Islet of Langerhans (tissue), 1 donor: ENCODE measurements around the gene CA11.
A peak's percentile ranks its signal among the peaks of the same experiment; 100 is the strongest.
"Not testable (repeated sequence)": the region's sequence is repeated elsewhere in the genome, so short reads cannot be mapped to it uniquely, and the experiment has no call there.

Experiments
- FAIRE-seq: peaks from one replicate; lab custom pipeline; 2011; peaks lifted over from hg19 to GRCh38; lab: Jason Lieb, UNC

Gene CA11

DNA sequence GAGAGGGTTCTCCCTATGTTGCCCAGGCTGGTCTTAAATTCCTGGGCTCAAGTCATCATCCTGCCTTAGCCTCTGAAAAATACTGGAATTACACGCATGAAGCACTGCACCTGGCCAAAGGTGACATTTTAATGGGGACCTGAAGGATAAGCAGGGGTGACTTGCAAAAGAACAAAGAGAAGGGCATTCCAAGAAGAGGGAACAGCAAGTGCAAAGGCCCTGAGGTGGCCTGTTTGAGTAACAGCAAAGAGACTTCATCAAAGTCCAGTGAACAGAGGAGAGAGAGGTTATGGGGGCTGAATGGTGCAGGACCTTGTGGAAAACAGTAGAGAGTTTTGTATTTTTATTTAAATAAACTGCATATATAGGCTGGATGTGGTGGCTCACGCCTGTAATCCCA lies 4.1 kb downstream of the CA11 start:
- no peak for FAIRE-seq

DNA sequence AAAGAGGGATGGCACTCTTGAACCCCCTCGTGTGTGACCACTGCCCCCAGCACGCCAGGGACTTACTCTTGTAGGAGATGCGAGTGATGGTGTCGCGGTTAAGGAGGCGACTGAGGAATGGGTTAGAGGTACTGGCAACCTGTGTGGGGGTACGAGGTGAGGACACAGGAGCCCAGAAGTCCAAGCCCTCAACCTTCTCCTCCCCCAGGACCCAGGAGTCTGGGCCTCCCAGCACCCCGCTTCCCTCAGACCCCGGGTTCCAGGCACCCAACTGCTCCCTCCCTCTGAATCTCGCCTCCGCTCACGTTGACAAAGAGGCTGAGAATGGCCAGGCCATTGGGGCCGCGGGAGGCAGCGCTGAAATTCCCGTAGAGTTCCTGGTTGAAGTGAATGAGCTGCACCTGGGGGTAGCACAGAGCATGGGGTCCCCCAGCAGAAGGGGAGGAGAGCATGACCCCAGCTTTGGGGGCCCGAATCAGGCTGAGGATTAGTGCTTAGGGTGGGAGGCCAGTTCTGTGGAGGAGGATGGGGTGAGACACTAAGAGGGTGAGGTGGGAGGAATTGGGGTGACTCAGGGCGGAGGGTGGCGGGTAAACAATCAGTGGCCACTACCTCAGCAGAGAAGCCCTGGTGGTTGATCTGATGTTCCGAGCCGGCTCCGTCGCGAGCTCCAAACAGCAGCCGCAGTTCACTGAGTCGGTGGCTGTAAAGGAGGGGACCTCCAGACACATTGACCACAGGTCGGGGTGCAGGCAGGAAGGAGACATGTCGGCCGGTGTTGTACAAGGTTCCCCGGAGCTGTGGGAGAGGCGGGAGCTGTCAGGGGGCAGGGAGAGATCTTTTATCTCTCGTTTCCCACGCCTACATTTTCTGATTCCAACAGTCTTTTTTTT lies 6.3 kb downstream of the CA11 start:
- no peak for FAIRE-seq

DNA sequence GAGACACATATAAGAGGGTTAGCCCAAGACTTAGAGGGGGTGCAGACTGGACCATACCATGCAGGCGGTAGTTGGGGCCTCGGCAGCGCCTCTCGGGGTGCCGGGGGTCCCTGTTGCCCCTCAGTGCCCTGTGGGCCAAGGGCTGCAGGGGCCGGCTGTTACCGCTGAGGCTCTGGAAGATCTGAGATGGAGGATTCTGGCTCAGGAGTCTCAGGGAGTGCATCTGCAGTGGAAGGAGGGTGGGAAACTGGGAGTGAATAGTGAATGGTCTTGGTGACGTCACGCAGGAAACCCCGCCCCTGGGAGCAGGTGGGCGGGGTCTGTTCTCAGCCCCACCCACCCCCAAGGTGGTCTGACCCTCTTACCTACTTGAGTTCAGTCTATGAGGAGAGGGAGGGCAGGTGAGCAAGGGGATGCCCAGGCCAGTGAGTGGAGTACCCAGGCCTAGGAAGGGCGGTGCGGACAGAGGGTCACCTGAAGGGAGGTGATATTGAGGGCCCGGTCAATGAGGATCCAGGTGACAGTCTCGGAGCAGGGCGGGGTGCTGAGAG lies 7.1 kb downstream of the CA11 start:
- FAIRE-seq, result no peak

DNA sequence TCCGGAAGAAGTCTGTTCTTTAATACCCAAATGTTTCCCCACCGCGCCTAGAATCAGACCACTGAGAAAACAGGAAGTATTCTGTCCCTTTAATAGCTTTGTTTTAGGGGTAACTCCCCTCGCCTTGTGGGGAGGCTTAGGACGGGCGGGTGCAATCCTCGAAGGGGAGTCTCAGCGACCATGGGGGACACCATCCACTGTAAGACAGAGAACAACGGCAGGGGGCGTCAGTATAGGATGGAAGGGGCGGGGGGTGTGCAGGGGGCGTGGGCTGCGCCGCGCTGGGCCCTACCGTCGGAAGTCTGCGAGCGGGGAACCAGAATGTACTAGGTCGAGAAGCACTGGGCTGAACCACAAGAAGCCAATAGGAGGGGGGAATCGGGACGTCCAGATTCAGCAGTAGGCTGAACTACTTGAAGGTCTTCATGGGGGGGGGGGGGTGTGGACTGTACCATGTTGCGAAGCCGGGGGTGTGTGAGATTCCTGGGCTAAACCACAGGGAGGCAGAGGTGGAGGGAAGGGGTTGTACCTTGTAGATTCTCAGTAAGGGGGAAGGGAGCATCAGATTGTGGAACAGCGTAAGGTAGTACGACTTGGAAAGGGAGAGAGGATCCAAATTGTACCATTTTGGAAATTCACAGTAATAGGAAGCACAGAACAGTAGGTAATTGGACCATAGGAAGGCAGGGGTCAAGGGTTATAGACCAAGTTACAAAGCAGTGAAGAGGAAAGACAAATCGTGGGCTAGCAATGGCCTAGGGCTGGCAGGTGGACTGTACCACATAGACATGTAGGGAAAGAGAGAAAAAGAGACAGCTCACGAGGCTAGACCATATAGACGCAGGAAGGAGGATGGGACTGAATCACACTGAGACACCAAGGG lies 7.8 kb downstream of the CA11 start:
- FAIRE-seq, result no peak

DNA sequence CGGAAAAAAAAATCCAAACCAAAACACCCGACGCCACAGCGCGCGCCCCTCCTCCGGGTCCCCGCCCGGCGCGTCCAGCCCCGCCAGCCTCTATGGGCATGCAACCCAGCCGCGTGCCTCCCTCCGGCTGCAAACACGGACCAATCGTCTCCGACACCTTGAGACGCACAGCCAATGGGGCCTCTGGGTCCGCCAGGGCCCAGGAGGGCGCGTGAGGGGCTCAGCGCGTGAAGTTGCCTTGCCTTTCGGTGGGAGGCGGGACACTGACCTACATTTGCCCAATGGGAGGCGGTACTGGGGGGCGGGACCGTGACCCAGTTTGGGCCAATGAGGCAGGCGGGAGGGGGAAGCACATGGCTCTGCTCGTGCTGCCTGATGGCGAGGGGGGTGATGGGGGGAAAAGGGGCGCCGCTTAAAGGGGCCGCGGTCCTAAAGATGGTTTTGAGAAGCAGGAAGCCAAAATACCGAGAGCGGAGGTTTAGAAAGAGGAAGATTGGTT lies 8.5 kb downstream of the CA11 start:
- FAIRE-seq, result no peak

DNA sequence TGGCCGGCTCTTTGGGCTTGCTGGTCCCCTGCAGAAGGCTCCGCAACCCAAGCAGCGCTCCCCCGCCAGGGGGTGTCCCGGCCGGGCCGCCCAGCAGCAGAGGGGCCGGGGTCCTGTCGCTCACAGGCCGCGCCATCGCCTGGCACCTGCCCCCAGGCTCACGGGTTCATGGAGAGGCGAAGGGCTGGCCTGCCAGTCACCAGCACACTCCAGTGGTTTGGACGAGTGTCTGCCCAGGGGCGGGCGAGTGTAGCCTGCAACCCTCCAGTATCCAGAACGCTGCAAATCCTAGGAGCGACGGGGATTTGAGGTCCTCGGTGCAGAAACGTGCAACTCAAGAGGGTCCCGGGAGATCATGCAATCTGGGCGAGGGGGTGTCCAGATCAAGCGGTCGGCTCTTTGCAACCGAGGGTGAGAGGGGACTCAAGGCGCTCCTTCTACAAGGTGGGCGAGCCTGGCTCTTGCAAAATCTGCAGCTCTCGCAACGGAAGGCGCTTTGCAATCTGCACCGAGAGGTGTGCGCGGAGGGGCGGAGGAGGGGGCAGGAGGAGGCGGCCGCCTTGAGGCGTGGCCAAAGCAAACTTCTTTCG lies 9.0 kb downstream of the CA11 start, which contains the start of gene DBP:
TSS of gene DBP (minus strand) at position 521 of the 590 bp plus-strand sequence. CDS start at position 136, 385 bp downstream.
- FAIRE-seq, result no peak

DNA sequence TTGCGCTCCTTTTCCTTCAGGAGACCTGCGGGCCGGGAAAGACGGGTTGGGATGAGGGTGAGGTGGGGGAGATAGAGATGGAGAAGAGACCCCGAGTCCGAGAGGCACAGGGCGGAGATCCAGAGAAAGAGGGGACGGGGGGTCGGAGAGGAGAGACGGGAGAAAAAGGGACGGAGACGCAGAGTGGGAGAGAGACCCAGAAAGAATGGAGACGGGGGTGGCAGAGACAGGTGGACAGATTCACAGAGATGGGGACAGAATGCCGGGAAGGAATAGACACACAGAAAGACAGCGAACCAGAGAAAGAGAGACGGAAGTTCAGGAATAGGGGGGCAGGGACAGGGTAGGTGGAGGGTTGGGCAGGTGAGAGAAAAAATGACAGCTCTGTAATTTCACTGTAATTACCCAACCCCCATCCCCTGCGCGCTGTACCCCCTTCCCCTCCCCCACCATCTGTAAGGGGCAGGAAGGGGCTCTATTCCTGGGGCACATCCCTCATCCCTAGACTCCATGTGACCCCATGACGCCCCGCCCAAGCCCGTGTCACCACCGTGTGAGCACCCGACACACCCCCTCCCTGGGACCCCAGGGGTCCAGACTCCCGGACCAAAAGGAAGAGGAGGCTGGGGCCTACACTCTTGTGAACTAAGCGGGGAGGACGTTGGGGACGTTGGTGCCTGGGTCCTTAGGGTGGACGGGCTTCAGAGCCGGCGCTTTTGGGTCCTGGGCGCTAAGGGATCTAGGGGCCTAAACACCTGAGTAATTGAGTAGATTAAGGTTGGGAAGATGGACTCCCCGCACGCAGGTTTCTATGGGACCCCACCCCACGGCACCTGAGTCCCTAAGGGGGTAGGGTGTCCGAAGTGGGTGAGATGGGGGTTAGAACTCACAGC lies 9.8 kb downstream of the CA11 start:
- FAIRE-seq, result no peak

DNA sequence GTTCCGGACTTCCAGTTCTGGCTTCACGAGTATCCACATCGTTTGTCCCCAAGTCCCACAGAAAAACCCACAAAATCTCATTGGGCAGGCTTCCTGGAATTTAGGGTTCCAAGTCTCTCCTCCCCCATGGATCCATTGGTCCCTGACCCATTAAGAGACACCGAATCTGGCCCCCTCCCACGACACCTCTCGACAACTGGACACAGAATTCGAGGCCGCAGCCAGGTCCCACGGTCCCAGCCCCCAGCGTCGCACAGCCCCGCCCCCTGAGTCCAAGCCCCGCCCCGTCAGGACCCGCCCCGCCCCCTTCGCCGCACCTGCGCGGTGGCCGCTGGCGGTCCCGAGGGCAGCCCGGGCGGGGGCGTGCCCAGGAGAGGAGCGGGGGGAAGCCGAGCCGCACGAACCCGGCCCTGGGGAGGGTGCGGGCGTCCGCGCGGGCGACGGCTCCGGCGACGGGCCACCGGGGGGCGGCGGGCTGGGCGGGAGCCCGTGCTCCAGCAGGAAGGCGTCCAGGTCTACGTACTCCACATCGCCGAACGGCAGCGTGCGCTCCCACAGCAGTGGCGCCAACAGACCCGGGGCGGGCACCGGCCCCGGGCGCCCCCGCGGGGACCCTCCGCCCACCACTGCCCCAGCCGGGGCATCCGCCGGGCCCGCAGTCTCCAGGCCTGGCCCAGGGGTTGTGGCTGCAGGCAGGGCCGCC lies 10.6 kb downstream of the CA11 start:
- FAIRE-seq, result no peak

DNA sequence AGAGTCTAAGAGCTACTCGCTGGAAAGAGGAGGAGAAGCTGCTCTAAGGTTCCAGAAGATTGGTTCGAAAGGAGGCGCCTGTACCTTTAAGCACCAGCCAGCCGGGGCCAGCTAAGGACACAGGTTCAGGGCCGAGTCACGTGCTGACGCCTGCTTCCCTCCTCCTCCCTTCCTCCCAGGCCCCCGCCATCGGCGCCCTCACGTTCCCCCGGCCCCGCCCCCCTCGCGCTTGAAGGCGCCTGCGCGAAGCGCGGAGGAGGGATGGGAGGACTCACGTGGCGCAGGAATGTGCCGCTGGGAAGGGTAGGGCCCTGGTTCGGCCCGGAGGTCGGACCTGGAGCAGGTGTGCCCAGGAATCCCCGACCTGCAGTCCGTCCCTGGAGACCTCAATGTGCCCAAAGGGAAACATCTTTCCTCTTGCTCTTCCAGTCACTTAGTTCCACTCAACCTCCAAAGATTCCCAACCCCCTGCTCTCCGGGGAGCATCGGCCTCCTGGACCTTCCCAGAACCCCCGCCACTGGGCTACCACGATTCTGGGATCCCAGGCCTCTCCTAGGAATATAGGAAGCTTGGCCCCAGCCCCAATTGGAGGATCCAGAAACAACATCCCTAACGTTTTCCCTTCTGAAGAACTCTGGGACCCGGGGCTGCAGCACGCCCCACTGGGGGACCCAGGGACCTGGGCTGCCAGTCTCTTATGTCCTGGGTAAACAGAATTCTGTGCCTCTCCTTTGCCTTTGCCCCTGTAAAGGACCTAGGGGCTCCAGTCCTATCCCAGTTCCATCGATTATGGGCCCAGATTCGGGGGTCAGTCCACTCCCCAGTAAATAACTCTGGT lies 11.3 kb downstream of the CA11 start:
- FAIRE-seq, result peak; percentile 51

DNA sequence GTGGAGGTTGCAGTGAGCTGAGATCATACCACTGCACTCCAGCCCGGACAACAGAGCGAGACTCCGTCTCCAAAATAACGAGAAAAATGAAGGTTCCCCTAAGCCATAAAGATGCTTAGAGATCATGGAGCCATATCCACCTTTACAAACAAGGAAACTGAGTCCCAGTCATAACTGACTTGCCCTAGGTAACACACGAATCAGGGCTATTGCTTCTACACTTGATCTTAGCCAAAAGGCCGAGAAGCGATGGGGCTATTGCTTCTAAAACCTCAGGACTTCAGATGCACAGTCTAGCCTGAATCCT lies 12.0 kb downstream of the CA11 start:
- FAIRE-seq, result no peak

DNA sequence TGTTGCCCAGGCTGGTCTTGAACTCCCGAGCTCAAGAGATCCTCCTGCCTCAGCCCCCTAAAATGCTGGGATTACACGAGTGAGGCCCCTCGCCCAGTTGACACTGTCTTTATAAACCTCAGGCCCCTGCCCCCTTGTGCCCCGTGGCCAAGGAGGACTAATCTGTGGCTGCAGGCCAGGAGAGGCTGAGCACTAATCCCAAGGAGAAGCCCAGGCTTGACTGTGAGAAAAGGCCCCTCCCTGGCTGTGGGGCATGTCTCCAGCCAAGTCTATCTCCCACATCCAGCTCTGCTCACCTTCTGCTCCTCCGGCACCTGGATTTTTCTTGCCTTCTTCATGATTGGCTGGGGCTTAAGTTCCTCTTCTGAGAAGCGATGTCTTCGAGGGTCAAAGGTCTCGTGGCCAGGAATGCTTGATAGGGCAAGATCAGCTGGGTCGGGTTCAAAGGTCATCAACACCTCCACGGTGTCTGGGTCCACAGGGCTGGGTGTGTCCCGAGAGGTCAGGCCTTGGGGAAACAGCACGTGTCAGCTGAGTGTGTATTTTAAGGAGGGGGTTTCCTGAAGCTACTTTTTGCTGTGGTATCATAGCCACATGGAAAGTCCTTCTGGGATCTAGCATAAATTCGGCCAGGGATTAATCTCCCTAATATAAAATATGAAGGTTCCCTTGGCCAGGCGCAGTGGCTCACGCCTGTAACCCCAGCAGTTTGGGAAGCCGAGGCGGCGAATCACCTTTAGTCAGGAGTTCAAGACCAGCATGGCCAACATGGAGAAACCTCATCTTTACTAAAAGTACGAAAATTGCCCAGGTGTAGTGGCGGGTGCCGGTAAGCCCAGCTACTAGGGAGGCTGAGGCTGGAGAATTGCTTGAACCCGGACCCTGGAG lies 12.6 kb downstream of the CA11 start:
- FAIRE-seq, result no peak

DNA sequence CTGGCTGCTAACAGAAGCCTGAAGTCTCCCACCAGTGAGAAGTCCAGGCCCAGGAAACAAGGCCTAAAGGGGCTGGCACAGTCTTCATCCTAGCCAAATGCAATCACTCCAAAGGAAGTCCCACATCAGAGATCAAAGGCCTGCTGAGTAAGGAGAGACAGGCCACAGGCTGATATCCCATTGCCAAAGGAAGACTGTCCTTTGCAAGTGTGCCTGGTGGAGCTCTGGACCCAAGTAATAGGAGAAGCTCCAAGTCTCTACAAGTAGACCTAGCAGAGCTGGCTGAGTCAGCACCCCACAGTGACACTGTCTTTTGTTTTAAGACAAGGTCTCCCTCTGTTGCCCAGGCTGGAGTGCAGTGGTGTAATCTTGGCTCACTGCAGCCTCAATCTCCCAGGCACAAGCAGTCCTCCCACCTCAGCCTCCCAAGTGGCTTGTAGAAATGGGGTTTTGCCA lies 13.3 kb downstream of the CA11 start:
- FAIRE-seq, result no peak

DNA sequence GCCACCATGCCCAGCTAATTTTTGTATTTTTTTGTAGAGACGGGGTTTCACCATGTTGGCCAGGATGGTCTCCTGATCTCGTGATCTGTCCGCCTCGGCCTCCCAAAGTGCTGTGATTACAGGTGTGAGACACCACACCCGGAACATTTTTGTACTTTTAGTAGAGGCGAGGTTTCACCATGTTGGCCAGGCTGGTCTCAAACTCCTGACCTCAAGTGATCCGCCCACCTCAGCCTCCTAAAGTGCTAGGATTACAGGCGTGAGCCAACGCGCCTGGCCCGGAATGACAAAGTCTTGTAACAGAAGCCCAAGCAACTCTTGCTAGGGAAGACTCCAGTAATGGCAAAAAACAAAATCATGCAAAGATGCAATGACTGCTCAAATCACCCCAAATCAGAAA lies 13.7 kb downstream of the CA11 start:
- FAIRE-seq, result not testable (repeated sequence)

DNA sequence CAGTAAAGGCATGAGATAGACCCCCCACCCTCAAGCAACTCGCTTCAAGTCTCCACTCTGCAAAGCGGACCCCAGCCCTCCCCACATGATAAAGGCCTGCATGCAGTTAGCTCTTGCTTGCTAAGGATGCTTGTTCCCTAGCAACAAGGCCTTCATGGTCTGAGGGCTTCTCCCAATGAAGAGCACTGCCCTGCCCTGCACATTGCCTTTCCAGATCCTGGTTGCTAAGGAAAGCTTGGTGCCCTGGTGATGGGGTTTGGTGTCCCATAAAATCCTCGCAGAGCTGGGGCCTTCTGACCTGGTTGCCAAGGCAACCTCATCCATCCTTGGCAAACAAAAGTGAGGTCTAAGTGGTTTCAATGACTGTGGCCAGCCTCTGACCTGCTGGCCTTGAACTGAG lies 14.8 kb downstream of the CA11 start:
- FAIRE-seq, result no peak

DNA sequence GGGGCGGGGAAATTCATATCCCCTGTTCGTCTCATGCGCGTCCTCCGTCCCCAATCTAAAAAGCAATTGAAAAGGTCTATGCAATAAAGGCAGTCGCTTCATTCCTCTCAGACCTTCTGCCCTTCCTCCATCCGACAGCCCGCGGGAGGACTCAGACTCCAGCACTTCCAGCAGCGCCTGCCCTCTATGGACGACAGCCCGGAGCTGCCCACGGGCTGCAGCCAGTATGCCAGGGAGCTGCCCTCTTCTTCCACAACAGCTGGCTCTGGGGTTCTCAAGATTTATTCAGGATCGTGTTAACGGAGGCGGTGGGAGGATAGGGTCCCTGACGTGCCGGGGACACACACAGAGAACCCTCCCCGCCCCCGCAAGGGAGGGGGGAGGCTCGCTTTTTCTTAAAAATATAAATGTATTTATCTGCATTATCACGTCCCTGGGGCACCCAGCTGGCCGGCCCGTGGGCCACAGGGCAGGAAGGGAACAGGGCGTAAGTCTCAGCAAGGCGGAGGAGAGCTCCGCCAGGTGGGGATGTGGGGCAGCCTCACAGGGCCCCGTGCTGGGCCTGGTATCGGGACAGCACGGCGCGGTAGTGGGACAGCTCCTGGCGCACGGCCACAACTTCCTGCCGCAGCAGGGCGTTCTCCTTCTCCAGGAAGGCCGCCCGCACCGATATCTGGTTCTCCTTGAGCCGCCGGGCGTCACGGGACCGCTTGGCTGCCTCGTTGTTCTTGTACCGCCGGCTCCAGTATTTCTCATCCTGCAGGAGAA lies 15.5 kb downstream of the CA11 start:
- no peak for FAIRE-seq

DNA sequence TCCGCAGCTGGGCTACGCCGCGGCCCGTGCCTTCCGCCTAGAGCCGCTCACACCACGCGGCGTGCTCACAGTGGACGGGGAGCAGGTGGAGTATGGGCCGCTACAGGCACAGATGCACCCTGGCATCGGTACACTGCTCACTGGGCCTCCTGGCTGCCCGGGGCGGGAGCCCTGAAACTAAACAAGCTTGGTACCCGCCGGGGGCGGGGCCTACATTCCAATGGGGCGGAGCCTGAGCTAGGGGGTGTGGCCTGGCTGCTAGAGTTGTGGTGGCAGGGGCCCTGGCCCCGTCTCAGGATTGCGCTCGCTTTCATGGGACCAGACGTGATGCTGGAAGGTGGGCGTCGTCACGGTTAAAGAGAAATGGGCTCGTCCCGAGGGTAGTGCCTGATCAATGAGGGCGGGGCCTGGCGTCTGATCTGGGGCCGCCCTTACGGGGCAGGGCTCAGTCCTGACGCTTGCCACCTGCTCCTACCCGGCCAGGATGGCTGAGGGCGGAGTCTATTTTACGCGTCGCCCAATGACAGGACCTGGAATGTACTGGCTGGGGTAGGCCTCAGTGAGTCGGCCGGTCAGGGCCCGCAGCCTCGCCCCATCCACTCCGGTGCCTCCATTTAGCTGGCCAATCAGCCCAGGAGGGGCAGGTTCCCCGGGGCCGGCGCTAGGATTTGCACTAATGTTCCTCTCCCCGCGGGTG lies 16.2 kb downstream of the CA11 start:
- no peak for FAIRE-seq

DNA sequence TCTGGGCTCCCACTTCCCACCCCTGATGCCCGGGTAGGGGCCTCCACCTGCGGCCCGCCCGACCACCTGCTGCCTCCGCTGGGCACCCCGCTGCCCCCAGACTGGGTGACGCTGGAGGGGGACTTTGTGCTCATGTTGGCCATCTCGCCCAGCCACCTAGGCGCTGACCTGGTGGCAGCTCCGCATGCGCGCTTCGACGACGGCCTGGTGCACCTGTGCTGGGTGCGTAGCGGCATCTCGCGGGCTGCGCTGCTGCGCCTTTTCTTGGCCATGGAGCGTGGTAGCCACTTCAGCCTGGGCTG lies 16.7 kb downstream of the CA11 start:
- FAIRE-seq, result no peak
